ENCODE measurements around the gene KRTAP4-8.

GRCh38 chr17:41063449-41063848 lies 34.5 kb downstream of the KRTAP4-8 start:
- TF ChIP-seq, protein P1, sequence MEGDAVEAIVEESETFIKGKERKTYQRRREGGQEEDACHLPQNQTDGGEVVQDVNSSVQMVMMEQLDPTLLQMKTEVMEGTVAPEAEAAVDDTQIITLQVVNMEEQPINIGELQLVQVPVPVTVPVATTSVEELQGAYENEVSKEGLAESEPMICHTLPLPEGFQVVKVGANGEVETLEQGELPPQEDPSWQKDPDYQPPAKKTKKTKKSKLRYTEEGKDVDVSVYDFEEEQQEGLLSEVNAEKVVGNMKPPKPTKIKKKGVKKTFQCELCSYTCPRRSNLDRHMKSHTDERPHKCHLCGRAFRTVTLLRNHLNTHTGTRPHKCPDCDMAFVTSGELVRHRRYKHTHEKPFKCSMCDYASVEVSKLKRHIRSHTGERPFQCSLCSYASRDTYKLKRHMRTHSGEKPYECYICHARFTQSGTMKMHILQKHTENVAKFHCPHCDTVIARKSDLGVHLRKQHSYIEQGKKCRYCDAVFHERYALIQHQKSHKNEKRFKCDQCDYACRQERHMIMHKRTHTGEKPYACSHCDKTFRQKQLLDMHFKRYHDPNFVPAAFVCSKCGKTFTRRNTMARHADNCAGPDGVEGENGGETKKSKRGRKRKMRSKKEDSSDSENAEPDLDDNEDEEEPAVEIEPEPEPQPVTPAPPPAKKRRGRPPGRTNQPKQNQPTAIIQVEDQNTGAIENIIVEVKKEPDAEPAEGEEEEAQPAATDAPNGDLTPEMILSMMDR (conservative IDR thresholded peaks at IDR 0.05; ENCODE audit: low read length), result no peak
- no peak for TF ChIP-seq EZH2phosphoT487 (IDR thresholded peaks at IDR 0.05; ENCODE audit: borderline replicate concordance, low read depth, low read length)

All from OCI-LY7 (cell line).